Skeletal muscle satellite cell (primary cell): ENCODE results near the gene DSCAM.

Experiments
- H3K27me3 ChIP-seq: 2 replicates; pipeline ENCODE4 v1.7.0; 2013; ENCODE audit warnings: low read length; ENCODE audit not compliant: control insufficient read depth, insufficient read depth
- H3K36me3 ChIP-seq: 2 replicates; pipeline ENCODE4 v1.7.0; 2013; ENCODE audit warnings: mild to moderate bottlenecking, control low read depth, low read length; ENCODE audit not compliant: insufficient read depth
- H3K4me1 ChIP-seq: 2 replicates; pipeline ENCODE4 v1.7.0; 2013; ENCODE audit warnings: low read length; ENCODE audit not compliant: control insufficient read depth, insufficient read depth
- H3K4me2 ChIP-seq: 2 replicates; pipeline ENCODE4 v1.7.0; 2013; ENCODE audit warnings: mild to moderate bottlenecking, low read length
- H3K4me3 ChIP-seq: 2 replicates; pipeline ENCODE4 v1.7.0; 2013; ENCODE audit warnings: low read length
- H3K9ac ChIP-seq: 2 replicates; pipeline ENCODE4 v1.7.0; 2013; ENCODE audit warnings: mild to moderate bottlenecking, low read depth, low read length, moderate library complexity
- H3K9me3 ChIP-seq: replicated peaks from 2 replicates; pipeline ENCODE4 v1.7.0; 2013; ENCODE audit warnings: mild to moderate bottlenecking, control low read depth, low read length

DSCAM gene

DNA sequence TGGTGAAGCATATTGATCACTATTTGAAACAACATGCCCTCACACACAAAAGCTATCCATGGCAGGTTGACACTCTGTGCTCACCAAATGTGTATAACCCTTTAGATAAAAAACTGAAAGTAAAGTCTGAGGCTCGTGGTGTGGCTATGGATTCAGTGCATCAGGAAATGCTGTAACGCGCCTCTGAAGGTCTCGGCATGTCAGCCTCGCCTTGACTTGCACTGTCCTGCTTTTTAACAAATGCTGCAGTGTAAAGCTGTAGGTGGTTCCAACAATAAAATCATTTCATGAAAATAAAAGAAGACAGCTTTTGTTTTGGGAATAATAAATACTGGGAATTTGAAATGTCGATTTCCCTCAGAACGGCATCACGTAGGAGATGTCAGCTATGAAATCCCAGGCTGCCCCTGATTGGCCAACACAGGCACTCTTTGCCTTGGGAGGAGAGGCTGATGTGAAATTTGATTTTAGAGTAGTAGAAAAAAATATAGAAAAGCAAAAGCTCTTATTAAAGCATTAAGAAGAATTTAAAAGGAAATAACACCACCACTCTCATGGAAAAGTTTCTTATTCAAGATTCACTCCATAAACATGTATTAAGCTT, 168.2 kb downstream of the DSCAM start:
- H3K9me3 ChIP-seq, result peaks cover 11% of the 10 kb centered on the region
- H3K27me3 ChIP-seq, result no peaks in the 10 kb centered on the region
- no peak overlapping the region for H3K4me2 ChIP-seq
- no peaks in the 10 kb centered on the region for H3K36me3 ChIP-seq
- no peak overlapping the region for H3K4me3 ChIP-seq
- no peak overlapping the region for H3K9ac ChIP-seq
- no peaks in the 10 kb centered on the region for H3K4me1 ChIP-seq

DNA sequence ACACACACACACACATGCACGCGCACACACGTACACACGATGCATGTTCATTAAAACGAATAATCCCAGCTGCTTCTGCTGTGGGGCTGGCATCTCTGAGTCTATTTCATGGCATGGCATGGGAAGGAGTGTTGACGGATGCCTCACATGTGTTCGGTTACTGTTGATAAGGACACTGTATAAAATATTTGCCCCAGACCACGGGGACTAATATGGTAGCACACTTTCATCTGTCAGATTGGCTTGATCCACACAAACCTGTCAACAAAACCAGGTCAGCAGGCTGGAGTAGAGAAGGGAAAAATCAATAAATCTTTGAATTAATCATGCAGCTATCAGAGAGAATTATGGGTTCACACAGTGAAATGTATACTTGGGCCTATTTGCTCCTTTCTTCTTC, 171.9 kb downstream of the DSCAM start:
- Histone ChIP-seq H3K27me3 (no peaks in the 10 kb centered on the region), H3K4me2 (no peak overlapping the region), H3K9ac (no peak overlapping the region), H3K36me3 (no peaks in the 10 kb centered on the region), H3K4me1 (no peaks in the 10 kb centered on the region), H3K4me3 (no peak overlapping the region), H3K9me3 (peaks cover 7% of the 10 kb centered on the region)

DNA sequence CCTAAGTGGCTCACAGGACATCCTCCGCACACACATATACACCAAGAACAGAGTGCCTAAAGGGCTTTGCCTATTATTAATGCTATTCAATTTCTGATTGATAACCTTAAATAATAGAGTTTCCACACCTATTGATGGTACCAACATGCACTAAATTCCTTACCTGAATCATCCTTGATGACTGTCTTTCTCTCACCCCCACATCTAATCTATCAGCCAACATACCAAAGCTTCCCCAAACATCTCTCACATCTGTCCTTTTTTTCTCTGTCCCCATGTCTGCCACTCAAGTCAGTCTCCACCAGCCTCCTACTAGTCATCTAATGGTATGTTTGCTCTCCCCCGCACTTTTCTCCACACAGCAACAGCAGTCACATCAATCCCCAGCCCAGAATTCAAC, 174.4 kb downstream of the DSCAM start:
- Histone ChIP-seq H3K4me1 (no peaks in the 10 kb centered on the region), H3K27me3 (no peaks in the 10 kb centered on the region), H3K4me2 (no peak overlapping the region), H3K9me3 (peaks cover 8% of the 10 kb centered on the region), H3K36me3 (no peaks in the 10 kb centered on the region), H3K4me3 (no peak overlapping the region), H3K9ac (no peak overlapping the region)

DNA sequence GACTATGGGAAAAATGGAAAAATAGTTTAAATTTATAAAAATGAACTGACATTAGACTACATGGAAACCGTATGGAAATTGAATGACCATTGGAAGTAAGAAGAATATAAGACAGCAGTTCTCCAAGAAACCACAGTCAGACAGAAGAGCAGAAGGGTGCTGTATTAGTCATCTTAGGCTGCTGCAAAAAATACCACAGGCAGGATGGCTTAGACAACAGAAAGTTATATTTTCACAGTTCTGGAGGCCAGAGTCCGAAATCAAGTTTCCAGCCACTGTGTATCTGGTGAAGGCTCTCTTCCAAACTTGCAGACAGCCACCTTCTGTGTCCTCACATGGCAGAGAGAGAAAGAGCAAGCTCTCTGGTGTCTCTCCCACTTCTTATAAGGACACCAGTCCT, 175.2 kb downstream of the DSCAM start:
- Histone ChIP-seq H3K9me3 (peaks cover 8% of the 10 kb centered on the region), H3K4me1 (no peaks in the 10 kb centered on the region), H3K36me3 (no peaks in the 10 kb centered on the region), H3K9ac (no peak overlapping the region), H3K27me3 (no peaks in the 10 kb centered on the region), H3K4me2 (no peak overlapping the region), H3K4me3 (no peak overlapping the region)

DNA sequence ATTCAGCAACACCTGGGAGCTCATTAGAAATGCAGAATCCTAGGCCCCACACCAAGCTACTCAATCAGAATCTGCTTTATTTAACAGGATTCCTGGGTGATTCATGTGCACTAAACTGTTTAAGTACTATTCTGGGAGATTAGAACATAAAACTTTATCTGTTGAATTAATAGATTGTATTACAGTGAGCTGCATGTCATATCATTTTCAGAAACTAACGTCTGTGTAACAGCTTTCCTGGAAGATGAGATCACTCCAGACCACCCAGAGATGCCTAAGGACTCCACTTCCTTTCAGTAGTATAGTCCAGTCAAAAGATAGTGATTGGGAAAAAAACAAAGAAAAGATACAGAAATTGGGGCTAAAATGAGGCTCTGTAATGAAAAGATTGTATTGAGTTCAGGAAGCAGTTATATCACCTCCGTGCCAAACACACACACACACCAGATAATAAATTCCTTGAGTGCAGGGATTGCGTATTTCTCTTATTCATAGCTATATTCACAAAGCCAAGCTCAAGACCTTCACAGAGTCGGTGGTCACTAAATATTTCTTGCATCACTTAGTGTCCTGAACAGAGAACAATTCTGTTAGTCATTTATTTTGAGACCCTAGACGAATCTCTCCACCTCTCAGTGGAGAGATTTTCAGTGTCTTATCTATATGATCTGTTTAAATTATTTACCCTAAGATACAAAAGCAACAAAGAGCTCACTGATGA, 178.2 kb downstream of the DSCAM start:
- Histone ChIP-seq H3K27me3 (no peaks in the 10 kb centered on the region), H3K4me3 (no peak overlapping the region), H3K4me2 (no peak overlapping the region), H3K9ac (no peak overlapping the region), H3K36me3 (no peaks in the 10 kb centered on the region), H3K9me3 (peaks cover 18% of the 10 kb centered on the region), H3K4me1 (no peaks in the 10 kb centered on the region)

DNA sequence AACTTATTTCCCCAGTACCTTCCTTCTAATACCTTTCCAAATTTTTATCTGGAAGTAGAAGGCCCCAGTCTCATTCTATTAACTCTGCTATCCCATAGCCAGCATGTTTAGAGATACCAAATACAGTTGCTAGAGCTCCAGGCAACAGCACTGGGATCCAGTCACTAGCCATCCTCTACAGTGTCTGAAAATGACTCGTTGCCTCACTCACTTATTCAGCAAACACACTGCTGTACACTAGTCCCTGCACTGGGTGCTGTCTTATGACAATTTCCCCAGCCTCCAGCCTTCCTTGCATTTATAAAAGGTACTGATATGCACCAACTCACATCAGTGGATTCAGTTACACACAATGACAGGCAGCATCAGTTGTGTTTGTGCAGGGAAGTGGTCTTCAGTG, 179.0 kb downstream of the DSCAM start:
- Histone ChIP-seq H3K27me3 (no peaks in the 10 kb centered on the region), H3K9me3 (peaks cover 21% of the 10 kb centered on the region), H3K4me2 (no peak overlapping the region)

DNA sequence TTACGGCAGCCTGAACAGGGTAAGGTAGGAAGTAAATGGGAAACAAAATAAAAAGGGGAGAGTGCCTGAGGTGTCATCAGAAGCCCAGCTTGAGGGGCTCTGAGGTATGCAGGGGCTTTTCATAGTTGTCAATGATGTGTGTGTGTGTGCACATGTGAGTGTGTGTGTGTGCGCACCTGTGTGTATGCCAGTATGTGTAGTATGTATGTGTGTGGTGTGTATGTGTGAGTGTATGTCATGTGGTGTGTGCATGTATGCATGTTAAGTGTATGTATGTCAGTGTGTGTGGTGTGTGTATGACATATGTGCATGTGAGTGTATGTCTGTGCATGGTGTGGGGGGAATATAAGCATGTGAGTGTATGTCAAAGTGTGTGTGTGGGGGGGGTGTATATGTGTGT, 184.1 kb downstream of the DSCAM start:
- Histone ChIP-seq H3K4me2 (no peak overlapping the region), H3K4me3 (no peak overlapping the region), H3K27me3 (no peaks in the 10 kb centered on the region), H3K9me3 (peaks cover 18% of the 10 kb centered on the region), H3K4me1 (no peaks in the 10 kb centered on the region), H3K36me3 (no peaks in the 10 kb centered on the region), H3K9ac (no peak overlapping the region)

More for the DNA sequence above, 179.0 kb downstream of the DSCAM start:
- no peak overlapping the region for H3K4me3 ChIP-seq
- H3K4me1 ChIP-seq, result no peaks in the 10 kb centered on the region
- H3K36me3 ChIP-seq, result no peaks in the 10 kb centered on the region
- no peak overlapping the region for H3K9ac ChIP-seq

DNA sequence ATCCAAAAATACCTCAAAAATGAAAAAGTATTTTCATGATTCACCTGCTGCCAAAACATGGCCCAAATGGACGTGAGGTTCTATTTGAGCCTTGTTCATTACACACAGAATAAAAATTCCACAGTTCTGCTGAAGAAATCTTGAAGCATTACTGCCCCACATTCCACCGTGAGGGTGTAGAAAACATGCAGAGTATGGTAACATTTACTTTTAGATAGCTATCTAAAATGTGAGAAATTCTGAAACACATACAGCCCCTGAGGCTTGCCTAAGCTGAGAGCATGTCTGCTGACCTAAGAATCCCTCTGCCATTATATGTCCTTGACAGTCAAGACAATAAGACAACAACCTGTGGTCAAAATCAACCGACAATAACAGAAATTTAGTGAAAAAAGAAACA, 186.5 kb downstream of the DSCAM start:
- H3K36me3 ChIP-seq, result no peaks in the 10 kb centered on the region
- H3K27me3 ChIP-seq, result no peaks in the 10 kb centered on the region
- no peaks in the 10 kb centered on the region for H3K4me1 ChIP-seq
- H3K9ac ChIP-seq, result no peak overlapping the region
- H3K4me2 ChIP-seq, result no peak overlapping the region
- no peak overlapping the region for H3K4me3 ChIP-seq
- H3K9me3 ChIP-seq, result peaks cover 6% of the 10 kb centered on the region

DNA sequence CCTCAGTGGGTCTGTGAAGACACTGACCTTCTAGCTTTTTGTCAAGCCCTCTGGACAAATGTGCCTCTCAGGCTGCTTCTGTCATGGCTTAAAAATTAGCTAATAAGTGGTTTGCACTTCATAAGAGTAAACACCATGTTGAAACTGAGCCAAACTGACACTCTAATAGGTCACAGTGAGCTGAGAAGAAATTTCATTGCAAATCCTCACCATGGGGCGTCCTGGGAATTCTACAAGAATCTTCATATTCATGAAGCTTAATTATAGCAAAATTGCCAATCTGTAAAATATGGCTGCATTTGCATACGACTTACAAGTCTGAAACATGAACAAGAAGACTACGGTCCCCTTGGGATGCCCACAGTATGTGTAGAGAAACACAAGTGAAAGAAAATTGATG, 188.6 kb downstream of the DSCAM start:
- Histone ChIP-seq H3K36me3 (no peaks in the 10 kb centered on the region), H3K27me3 (no peaks in the 10 kb centered on the region), H3K4me2 (no peak overlapping the region), H3K4me3 (no peak overlapping the region), H3K9me3 (peaks cover 5% of the 10 kb centered on the region), H3K9ac (no peak overlapping the region), H3K4me1 (no peaks in the 10 kb centered on the region)

- Histone ChIP-seq H3K4me3 (no peak overlapping the region), H3K4me2 (no peak overlapping the region), H3K36me3 (no peaks in the 10 kb centered on the region), H3K4me1 (no peaks in the 10 kb centered on the region), H3K9me3 (peaks cover 16% of the 10 kb centered on the region), H3K27me3 (no peaks in the 10 kb centered on the region), H3K9ac (no peak overlapping the region)
These were observed 194.5 kb downstream of the DSCAM start for GRCh38 chr21:40652436-40652835.

- Histone ChIP-seq H3K9me3 (peaks cover 11% of the 10 kb centered on the region), H3K27me3 (no peaks in the 10 kb centered on the region), H3K4me1 (no peaks in the 10 kb centered on the region), H3K9ac (no peak overlapping the region), H3K4me3 (no peak overlapping the region), H3K36me3 (no peaks in the 10 kb centered on the region), H3K4me2 (no peak overlapping the region)
These were observed 199.3 kb downstream of the DSCAM start for GRCh38 chr21:40647706-40648105.

DNA sequence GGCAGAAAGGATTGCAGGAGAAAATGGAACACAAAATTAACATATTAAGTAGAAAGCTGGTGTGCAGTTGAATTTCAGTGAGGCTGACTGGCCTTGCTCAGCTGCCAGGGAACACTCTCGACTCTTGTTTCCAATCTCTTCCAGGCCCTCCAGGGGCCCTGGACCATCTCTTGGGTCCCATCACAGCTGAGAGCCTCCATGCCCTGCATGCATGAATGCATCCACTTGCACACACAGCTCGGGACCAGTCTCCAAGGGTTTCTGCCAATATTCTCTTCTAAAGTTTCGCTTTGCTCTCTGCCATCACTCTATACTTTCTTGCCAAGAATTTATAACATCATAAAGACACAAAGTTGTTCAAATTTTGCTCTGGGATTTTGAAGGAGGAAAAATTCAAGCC, 200.3 kb downstream of the DSCAM start:
- no peak overlapping the region for H3K4me2 ChIP-seq
- H3K9me3 ChIP-seq, result peaks cover 6% of the 10 kb centered on the region
- H3K27me3 ChIP-seq, result no peaks in the 10 kb centered on the region
- H3K4me3 ChIP-seq, result no peak overlapping the region
- H3K9ac ChIP-seq, result no peak overlapping the region
- H3K36me3 ChIP-seq, result no peaks in the 10 kb centered on the region
- H3K4me1 ChIP-seq, result no peaks in the 10 kb centered on the region
